Astrocyte (in vitro differentiated cells and primary cell): Measurements from ENCODE around the gene R3HCC1L. TPM values are rescaled to one million over a fixed set of nuclear protein-coding genes. Genes with fewer than 3 reads are reported as not detected.

Experiments
- DNase-seq: peaks from one replicate; pipeline ENCODE4 v3.0.0-alpha.2; 2010; ENCODE audit warnings: low read depth
- FAIRE-seq: peaks from 2 replicates; lab custom pipeline; 2011; peaks lifted over from hg19 to GRCh38; lab: Jason Lieb, UNC
- H2AFZ ChIP-seq: 2 replicates; pipeline ENCODE4 v1.6.0; 2012; ENCODE audit warnings: low read depth, low read length, inconsistent platforms
- H3K27ac ChIP-seq: 2 replicates; pipeline ENCODE4 v1.5.1; 2011; ENCODE audit warnings: low read depth, low read length, inconsistent platforms
- H3K27me3 ChIP-seq: 2 replicates; pipeline ENCODE4 v1.6.0; 2011; ENCODE audit warnings: low read length, inconsistent platforms; ENCODE audit not compliant: insufficient read depth
- H3K36me3 ChIP-seq: 2 replicates; pipeline ENCODE4 v1.5.1; 2011; ENCODE audit warnings: low read length, inconsistent platforms; ENCODE audit not compliant: insufficient read depth
- H3K4me1 ChIP-seq: 2 replicates; pipeline ENCODE4 v1.5.1; 2011; ENCODE audit warnings: low read length, inconsistent platforms; ENCODE audit not compliant: insufficient read depth
- H3K4me2 ChIP-seq: 2 replicates; pipeline ENCODE4 v1.6.0; 2012; ENCODE audit warnings: low read length, inconsistent platforms
- H3K4me3 ChIP-seq: 2 replicates; pipeline ENCODE4 v1.5.1; 2011; ENCODE audit warnings: low read depth, mild to moderate bottlenecking, low read length, inconsistent platforms; ENCODE audit not compliant: insufficient read depth
- H3K79me2 ChIP-seq: 2 replicates; pipeline ENCODE4 v1.6.0; 2012; ENCODE audit warnings: mild to moderate bottlenecking, low read length, inconsistent platforms; ENCODE audit not compliant: insufficient read depth
- H3K9ac ChIP-seq: 2 replicates; pipeline ENCODE4 v1.6.0; 2012; ENCODE audit warnings: mild to moderate bottlenecking, low read length, inconsistent platforms
- H3K9me3 ChIP-seq: 2 replicates; pipeline ENCODE4 v1.5.1; 2012; ENCODE audit warnings: low read depth, mild to moderate bottlenecking, low read length, inconsistent platforms; ENCODE audit not compliant: insufficient read depth
- H4K20me1 ChIP-seq: 2 replicates; pipeline ENCODE4 v1.6.0; 2012; ENCODE audit warnings: low read length, inconsistent platforms; ENCODE audit not compliant: insufficient read depth
- H3K27ac Mint-ChIP-seq: one replicate; pipeline ENCODE4 v1.8.0; 2021; ENCODE audit warnings: mild to moderate bottlenecking, mixed read lengths; ENCODE audit not compliant: unreplicated experiment
- H3K27me3 Mint-ChIP-seq: one replicate; pipeline ENCODE4 v1.8.0; 2021; ENCODE audit warnings: low read depth, mixed read lengths; ENCODE audit not compliant: unreplicated experiment
- H3K36me3 Mint-ChIP-seq: one replicate; pipeline ENCODE4 v1.8.0; 2021; ENCODE audit warnings: low read depth, mixed read lengths; ENCODE audit not compliant: unreplicated experiment
- H3K4me1 Mint-ChIP-seq: one replicate; pipeline ENCODE4 v1.8.0; 2021; ENCODE audit warnings: low read depth, mixed read lengths; ENCODE audit not compliant: unreplicated experiment
- H3K4me3 Mint-ChIP-seq: one replicate; pipeline ENCODE4 v1.8.0; 2021; ENCODE audit warnings: mild to moderate bottlenecking, moderate library complexity, mixed read lengths; ENCODE audit not compliant: unreplicated experiment
- H3K9me3 Mint-ChIP-seq: one replicate; pipeline ENCODE4 v1.8.0; 2021; ENCODE audit warnings: mild to moderate bottlenecking, mixed read lengths; ENCODE audit not compliant: unreplicated experiment
- EZH2 ChIP-seq: IDR thresholded peaks from 2 replicates; pipeline ENCODE4 v1.6.1; 2012; ENCODE audit warnings: mild to moderate bottlenecking, low read length, inconsistent platforms; ENCODE audit not compliant: insufficient read depth
- total RNA-seq: library from RNA; stranded (reverse); gene quantifications from 2 replicates; pipeline ENCODE4 v1.2.1, GENCODE V29; 2021
- TF ChIP-seq, protein P1 (sequence below): IDR thresholded peaks from 2 replicates; pipeline ENCODE4 v1.5.1; 2011; ENCODE audit warnings: low read depth, mild to moderate bottlenecking, inconsistent platforms, low read length, moderate library complexity; ENCODE audit not compliant: insufficient read depth

The R3HCC1L gene
- total RNA-seq, 1 donor from 2014 or later: 19.9 TPM

GRCh38 chr10:98267894-98268693, 133.6 kb downstream of the R3HCC1L start, which contains the start of gene LOXL4:
LOXL4 (minus strand) TSS chr10:98268194; CDS start chr10:98263019, 5,175 bp downstream.
- no peaks in the 10 kb centered on the region for H3K9me3 Mint-ChIP-seq
- no peaks in the 10 kb centered on the region for H3K27me3 ChIP-seq
- H3K4me1 ChIP-seq: peaks cover 38% of the 10 kb centered on the region
- FAIRE-seq: no peak
- peak within 1 kb of the TSS; percentile 84 for H3K4me2 ChIP-seq
- H2AFZ ChIP-seq: peak within 1 kb of the TSS; percentile 82
- H3K79me2 ChIP-seq: no peaks in the 10 kb centered on the region
- no peaks in the 10 kb centered on the region for H3K36me3 ChIP-seq
- H3K4me3 ChIP-seq: peak within 1 kb of the TSS; percentile 47
- H3K9me3 ChIP-seq: no peaks in the 10 kb centered on the region
- peaks cover 6% of the 10 kb centered on the region for H3K27me3 Mint-ChIP-seq
- peak within 1 kb of the TSS; percentile 74 for H3K9ac ChIP-seq
- H3K27ac ChIP-seq: peak within 1 kb of the TSS; percentile 62
- H4K20me1 ChIP-seq: no peaks in the 10 kb centered on the region
- H3K4me3 Mint-ChIP-seq: peak within 1 kb of the TSS; percentile 70
- no peak for DNase-seq
- H3K4me1 Mint-ChIP-seq: peaks cover 53% of the 10 kb centered on the region
- TF ChIP-seq EZH2: no peak
- TF ChIP-seq, protein P1, sequence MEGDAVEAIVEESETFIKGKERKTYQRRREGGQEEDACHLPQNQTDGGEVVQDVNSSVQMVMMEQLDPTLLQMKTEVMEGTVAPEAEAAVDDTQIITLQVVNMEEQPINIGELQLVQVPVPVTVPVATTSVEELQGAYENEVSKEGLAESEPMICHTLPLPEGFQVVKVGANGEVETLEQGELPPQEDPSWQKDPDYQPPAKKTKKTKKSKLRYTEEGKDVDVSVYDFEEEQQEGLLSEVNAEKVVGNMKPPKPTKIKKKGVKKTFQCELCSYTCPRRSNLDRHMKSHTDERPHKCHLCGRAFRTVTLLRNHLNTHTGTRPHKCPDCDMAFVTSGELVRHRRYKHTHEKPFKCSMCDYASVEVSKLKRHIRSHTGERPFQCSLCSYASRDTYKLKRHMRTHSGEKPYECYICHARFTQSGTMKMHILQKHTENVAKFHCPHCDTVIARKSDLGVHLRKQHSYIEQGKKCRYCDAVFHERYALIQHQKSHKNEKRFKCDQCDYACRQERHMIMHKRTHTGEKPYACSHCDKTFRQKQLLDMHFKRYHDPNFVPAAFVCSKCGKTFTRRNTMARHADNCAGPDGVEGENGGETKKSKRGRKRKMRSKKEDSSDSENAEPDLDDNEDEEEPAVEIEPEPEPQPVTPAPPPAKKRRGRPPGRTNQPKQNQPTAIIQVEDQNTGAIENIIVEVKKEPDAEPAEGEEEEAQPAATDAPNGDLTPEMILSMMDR: no peak
- H3K36me3 Mint-ChIP-seq: peaks cover 3% of the 10 kb centered on the region
- H3K27ac Mint-ChIP-seq: peak within 1 kb of the TSS; percentile 92

DNA sequence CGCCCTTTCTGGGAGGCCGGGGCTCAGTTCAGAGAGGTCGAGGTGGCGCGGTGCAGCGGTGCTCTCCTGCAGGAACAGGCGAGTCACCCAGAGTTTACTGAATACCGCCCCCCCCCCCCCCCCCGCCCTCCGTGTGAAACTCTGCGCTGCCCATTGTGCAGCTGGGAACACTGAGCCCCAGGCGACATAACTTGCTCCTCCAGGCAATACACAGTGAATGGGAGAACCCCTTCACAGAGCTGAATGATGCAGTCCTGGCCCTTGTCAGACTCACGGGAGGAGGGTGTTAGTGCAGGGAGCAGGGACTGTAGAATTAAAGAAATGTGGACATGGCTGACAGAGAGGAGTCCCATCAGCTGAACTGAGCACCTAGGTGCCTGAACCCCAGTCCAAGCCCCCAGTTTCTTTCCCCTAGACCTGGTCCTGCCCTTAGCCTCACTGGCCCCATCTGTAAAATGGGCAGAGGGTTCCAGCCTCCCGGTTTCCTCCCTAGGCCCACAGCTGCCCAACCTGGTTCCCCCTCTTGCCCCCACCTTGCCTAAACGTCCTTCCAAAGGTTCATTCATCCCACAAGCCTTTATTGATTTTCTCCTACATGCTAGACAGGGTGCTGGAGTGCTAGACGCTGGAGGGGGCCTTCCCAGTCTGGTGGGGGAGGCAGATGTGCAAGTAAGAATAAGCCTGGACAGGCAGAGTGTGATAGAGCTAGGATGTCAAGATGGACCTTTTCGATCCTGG, 134.4 kb downstream of the R3HCC1L start:
- H3K9me3 Mint-ChIP-seq: no peaks in the 10 kb centered on the region
- FAIRE-seq: no peak
- peak overlapping the region; percentile 62 for H3K27ac ChIP-seq
- no peaks in the 10 kb centered on the region for H3K36me3 ChIP-seq
- peak overlapping the region; percentile 68 for H3K9ac ChIP-seq
- H3K4me2 ChIP-seq: peak overlapping the region; percentile 84
- H3K27me3 Mint-ChIP-seq: peaks cover 6% of the 10 kb centered on the region
- H3K79me2 ChIP-seq: no peaks in the 10 kb centered on the region
- H3K4me1 ChIP-seq: peaks cover 38% of the 10 kb centered on the region
- H3K9me3 ChIP-seq: no peaks in the 10 kb centered on the region
- TF ChIP-seq, protein P1: no peak
- TF ChIP-seq EZH2: no peak
- peaks cover 3% of the 10 kb centered on the region for H3K36me3 Mint-ChIP-seq
- no peaks in the 10 kb centered on the region for H3K27me3 ChIP-seq
- H3K4me3 Mint-ChIP-seq: peak overlapping the region; percentile 45
- peaks cover 56% of the 10 kb centered on the region for H3K4me1 Mint-ChIP-seq
- peak overlapping the region; percentile 55 for H2AFZ ChIP-seq
- peak overlapping the region; percentile 47 for H3K4me3 ChIP-seq
- no peaks in the 10 kb centered on the region for H4K20me1 ChIP-seq
- no peak for DNase-seq
- peak overlapping the region; percentile 92 for H3K27ac Mint-ChIP-seq
